ENCODE results near the gene ZCCHC4.

ZCCHC4 gene

GRCh38 chr4:25306518-25307057, 6.0 kb upstream of the ZCCHC4 start:
- H3K4me3 ChIP-seq (replicated peaks; ENCODE audit: low read depth, low read length) = no peak overlapping the region
- no peak for DNase-seq (ENCODE audit: low read depth)
- no peak for TF ChIP-seq CTCF (IDR thresholded peaks at IDR 0.05; ENCODE audit: low read length, missing control alignments)

- TF ChIP-seq CTCF (IDR thresholded peaks at IDR 0.05; ENCODE audit: low read length, missing control alignments) = no peak
- no peak overlapping the region for H3K4me3 ChIP-seq (replicated peaks; ENCODE audit: low read depth, low read length)
- no peak for DNase-seq (ENCODE audit: low read depth)
These were observed 5.0 kb upstream of the ZCCHC4 start for GRCh38 chr4:25307596-25307995.

- H3K4me3 ChIP-seq (replicated peaks; ENCODE audit: low read depth, low read length) = no peak overlapping the region
- TF ChIP-seq CTCF (IDR thresholded peaks at IDR 0.05; ENCODE audit: low read length, missing control alignments) = no peak
- DNase-seq (ENCODE audit: low read depth) = no peak
These were observed 4.3 kb upstream of the ZCCHC4 start for GRCh38 chr4:25308306-25308705.

DNA sequence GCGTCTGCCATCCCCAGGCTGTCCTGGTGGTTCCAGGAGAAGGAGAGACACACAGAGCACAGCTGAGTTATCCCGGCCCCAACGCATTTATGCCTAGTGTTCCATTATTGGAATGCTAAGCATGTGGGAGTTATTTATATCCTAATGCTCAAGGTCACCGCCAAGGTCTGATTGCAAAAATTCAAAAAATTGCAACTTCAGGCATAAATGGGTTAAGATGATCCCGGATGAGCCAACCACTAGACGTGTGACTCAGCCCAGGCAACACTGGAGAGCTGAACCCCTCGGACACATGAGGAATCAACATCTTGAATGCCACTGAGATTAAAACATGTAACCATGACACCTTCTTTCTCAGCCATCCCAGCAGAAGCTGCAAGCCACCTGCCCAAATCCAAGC, 3.8 kb upstream of the ZCCHC4 start:
- no peak for TF ChIP-seq CTCF (IDR thresholded peaks at IDR 0.05; ENCODE audit: low read length, missing control alignments)
- H3K4me3 ChIP-seq (replicated peaks; ENCODE audit: low read depth, low read length) = no peak overlapping the region
- no peak for DNase-seq (ENCODE audit: low read depth)

- DNase-seq (ENCODE audit: low read depth) = no peak
- TF ChIP-seq CTCF (IDR thresholded peaks at IDR 0.05; ENCODE audit: low read length, missing control alignments) = no peak
- H3K4me3 ChIP-seq (replicated peaks; ENCODE audit: low read depth, low read length) = no peak overlapping the region
These were observed 2.3 kb upstream of the ZCCHC4 start for GRCh38 chr4:25310066-25310802.

GRCh38 chr4:25310803-25311166, 1.8 kb upstream of the ZCCHC4 start:
- no peak overlapping the region for H3K4me3 ChIP-seq (replicated peaks; ENCODE audit: low read depth, low read length)
- no peak for DNase-seq (ENCODE audit: low read depth)
- TF ChIP-seq CTCF (IDR thresholded peaks at IDR 0.05; ENCODE audit: low read length, missing control alignments) = no peak
